SJSA1 (cell line): ENCODE results near the gene EPB41L2. TPM values are rescaled to one million over a fixed set of nuclear protein-coding genes. Genes with fewer than 3 reads are reported as not detected.
"Not testable (repeated sequence)": the region's sequence is repeated elsewhere in the genome, so short reads cannot be mapped to it uniquely, and the experiment has no call there.

Experiments
- DNase-seq, 2 experiments: peaks; one replicate each; pipeline ENCODE4 v3.0.0-alpha.2; 2015 to 2020; ENCODE audit warnings: low spot score in 2 of 2, low read depth in 1 of 2
- H3K27ac ChIP-seq: fragments of 250-450 bp; sonication (Bioruptor Pico); 2 replicates; pipeline ENCODE4 v1.5.1; 2020; ENCODE audit warnings: mild to moderate bottlenecking, moderate library complexity
- H3K27me3 ChIP-seq: fragments of 250-450 bp; sonication (Bioruptor Pico); replicated peaks from 2 replicates; pipeline ENCODE4 v1.5.1; 2020; ENCODE audit warnings: mild to moderate bottlenecking, moderate library complexity
- H3K36me3 ChIP-seq: fragments of 250-450 bp; sonication (Bioruptor Pico); 2 replicates; pipeline ENCODE4 v1.5.1; 2020; ENCODE audit warnings: mild to moderate bottlenecking
- H3K4me1 ChIP-seq: fragments of 250-450 bp; sonication (Bioruptor Pico); replicated peaks from 2 replicates; pipeline ENCODE4 v1.6.1; 2021; ENCODE audit warnings: mild to moderate bottlenecking
- H3K4me3 ChIP-seq: fragments of 250-450 bp; sonication (Bioruptor Pico); 2 replicates; pipeline ENCODE4 v1.5.1; 2020; ENCODE audit warnings: mild to moderate bottlenecking
- H3K9me3 ChIP-seq: fragments of 250-450 bp; sonication (Bioruptor Pico); replicated peaks from 2 replicates; pipeline ENCODE4 v1.5.1; 2020; ENCODE audit warnings: mild to moderate bottlenecking
- total RNA-seq: library from RNA; depleted of rRNA; stranded (reverse); fragments of >200 nt; shearing (Covaris generic); gene quantifications from 2 replicates; pipeline ENCODE4 v1.2.3, GENCODE V29; 2014; rRNA removed

EPB41L2 gene
- 73.6 and 76.9 TPM in 2 replicates for total RNA-seq

DNA sequence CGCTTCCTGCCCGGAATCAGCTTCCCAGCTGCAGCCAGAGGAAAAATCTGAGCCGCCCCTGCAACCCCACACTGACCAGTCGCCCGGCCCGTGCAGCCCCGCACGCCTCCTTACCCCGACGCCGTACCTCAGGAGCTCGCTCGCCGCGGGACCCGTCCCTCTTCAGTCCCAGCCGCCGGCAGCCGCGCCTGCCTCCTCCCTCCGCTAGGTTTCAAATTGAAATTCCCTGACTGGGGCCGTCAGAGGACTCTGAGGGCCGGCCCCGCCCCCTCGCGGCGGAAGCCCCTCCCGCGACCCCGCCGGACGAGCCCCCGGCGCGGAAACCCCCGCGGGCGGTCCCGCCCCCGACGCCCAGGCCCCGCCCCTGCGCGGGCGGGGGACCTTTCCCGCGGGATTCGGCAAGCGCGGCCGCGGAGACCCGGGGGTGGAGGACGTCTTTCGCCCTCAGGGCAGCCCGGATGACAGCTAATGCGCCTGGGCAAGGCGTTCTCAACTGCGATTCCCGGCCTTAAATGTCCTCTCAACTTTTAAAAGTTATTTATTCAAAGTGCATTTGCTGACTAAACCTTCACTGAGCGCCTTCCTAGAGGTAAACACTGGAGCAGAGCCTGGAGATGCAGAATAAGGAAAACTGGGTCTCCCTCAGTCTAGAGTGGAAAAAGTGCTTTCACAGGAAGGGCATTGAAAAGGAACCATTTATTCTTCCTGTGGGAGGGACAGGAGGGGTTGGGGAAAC is at the start of gene EPB41L2:
Gene EPB41L2, minus strand, starts transcription at position 218 of the 736 bp plus-strand sequence. CDS start 106,760 bp downstream, outside the sequence.
- peak; percentile 93 to 94 for DNase-seq
- Histone ChIP-seq H3K9me3 (no peaks in the 10 kb centered on the region), H3K27ac (peak within 1 kb of the TSS; percentile 87), H3K27me3 (no peaks in the 10 kb centered on the region), H3K4me3 (peak within 1 kb of the TSS; percentile 88), H3K36me3 (peaks cover 8% of the 10 kb centered on the region), H3K4me1 (peaks cover 69% of the 10 kb centered on the region)

DNA sequence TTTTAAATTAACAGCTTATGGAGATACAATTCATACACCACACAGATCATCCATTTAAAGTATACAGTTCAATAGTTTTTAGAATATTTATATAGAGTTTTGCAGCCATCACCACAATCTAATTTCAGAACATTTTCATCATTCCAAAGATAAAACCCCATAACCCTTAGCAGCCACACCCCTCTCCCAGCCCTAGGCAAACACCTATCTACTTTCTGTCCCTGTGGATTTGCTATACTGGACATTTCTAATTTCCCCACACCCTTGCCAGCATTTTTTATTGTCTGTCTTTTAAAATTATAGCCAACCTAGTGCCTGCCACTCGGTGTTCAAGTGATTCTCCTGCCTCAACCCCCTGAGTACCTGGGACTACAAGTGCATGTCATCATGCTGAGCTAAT is 49.2 kb upstream of the EPB41L2 start:
- Histone ChIP-seq H3K4me1 (peaks cover 10% of the 10 kb centered on the region), H3K27me3 (no peaks in the 10 kb centered on the region), H3K27ac (no peak overlapping the region), H3K4me3 (no peak overlapping the region), H3K9me3 (no peaks in the 10 kb centered on the region), H3K36me3 (no peaks in the 10 kb centered on the region)
- no peak for DNase-seq

DNA sequence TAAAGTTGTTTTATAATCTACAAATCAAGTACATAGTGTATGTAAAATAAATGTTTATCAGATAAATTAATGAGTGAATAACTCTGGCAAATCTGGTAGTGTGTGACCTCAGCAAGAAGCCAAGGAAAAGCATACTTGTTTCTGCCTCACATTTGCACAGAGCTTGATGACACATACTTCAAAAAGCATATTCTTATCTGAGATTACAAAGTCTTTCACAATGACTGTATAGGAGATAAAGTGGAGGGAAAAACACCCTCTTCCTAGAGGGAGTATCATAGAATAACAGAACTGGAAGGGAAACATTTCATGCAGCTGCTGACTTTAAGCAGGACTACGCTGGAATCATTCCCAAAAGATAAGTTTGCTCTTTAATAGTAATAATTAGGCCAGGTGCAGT is 44.1 kb upstream of the EPB41L2 start:
- H3K36me3 ChIP-seq, result no peaks in the 10 kb centered on the region
- no peak overlapping the region for H3K27ac ChIP-seq

DNA sequence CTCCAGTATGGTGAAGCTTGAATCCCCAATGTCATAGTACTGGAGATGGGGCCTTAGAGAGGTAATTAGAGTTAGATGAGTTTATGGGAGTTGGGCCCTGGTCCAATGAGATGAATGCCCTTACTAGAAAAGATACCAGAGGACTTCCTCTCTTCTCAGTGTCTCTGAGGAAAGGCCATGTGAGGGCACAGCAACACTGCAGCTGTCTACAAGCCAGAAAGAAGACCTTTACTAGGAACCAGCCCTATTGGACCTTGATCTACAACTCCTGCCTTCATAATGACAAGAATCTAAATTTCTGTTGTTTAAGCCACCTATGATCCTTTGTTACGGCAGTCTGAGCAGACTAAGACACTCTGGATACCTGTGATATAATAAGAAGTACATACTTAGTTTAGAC is 40.9 kb upstream of the EPB41L2 start:
- H3K27ac ChIP-seq, result no peak overlapping the region
- no peaks in the 10 kb centered on the region for H3K9me3 ChIP-seq
- H3K4me1 ChIP-seq, result peaks cover 39% of the 10 kb centered on the region
- no peak overlapping the region for H3K4me3 ChIP-seq
- H3K36me3 ChIP-seq, result no peaks in the 10 kb centered on the region
- H3K27me3 ChIP-seq, result no peaks in the 10 kb centered on the region
- DNase-seq, result no peak

More for the DNA sequence above, 44.1 kb upstream of the EPB41L2 start:
- peaks cover 26% of the 10 kb centered on the region for H3K4me1 ChIP-seq
- no peak overlapping the region for H3K4me3 ChIP-seq
- H3K9me3 ChIP-seq, result no peaks in the 10 kb centered on the region
- peak in 1 of 2 experiments; percentile 30 for DNase-seq
- H3K27me3 ChIP-seq, result no peaks in the 10 kb centered on the region

DNA sequence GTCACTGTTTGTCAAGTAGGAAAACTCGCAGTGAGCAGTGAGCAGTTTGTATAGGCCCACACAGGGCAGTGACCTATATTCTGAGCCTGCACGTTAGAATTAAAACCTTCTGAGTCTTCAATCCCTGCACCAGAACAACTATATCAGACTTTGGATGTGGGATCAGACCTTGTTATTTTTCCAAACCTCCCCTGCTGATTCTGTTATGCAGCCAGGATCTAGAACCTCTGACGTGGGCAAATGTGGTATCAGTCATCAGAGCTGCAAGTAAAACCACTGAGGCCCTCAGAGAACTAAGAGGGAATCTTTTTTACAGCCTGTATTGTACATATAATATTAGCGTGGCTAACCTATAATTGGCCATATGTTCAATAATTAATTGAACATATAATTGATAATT is 40.3 kb upstream of the EPB41L2 start:
- Histone ChIP-seq H3K27me3 (no peaks in the 10 kb centered on the region), H3K4me1 (peaks cover 39% of the 10 kb centered on the region), H3K9me3 (no peaks in the 10 kb centered on the region), H3K27ac (no peak overlapping the region), H3K36me3 (no peaks in the 10 kb centered on the region), H3K4me3 (no peak overlapping the region)
- DNase-seq, result no peak

DNA sequence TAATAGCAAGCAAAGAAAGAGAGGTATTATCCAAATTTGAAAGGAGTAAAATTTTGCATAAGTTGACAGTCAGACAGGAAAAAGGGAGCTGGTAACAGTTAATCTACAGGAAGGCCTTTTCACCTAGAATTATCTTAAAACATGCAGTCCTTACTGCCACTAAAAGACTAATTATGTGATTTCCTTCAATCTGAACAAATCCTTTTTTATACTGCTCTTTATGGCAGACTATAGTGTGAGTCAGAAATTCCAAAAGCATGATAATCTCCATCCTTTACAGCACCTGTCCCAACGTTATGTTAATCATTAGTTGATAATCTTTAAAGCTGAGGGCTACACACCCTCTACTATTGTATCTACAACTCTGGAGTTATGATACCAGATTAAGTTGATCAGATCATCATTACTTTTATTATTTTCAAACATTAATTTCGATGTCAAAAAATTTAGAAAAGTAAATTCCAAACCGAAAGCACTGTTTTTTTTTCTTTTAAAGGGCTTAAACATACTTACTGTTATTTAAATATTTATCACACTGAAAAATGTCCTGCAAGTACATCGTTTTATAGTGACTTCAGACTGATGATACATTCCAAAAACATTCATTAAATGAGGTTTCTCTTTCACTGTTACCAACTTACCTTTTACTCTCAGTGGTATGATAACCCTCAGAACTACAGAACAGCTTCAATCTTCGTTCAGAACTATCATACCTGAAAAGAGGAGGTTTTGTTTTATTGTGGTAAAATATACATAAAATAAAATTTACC is 39.1 kb upstream of the EPB41L2 start:
- peak overlapping the region; percentile 1; the same call in 1 of the 2 replicates for H3K27ac ChIP-seq
- H3K9me3 ChIP-seq, result no peaks in the 10 kb centered on the region
- no peaks in the 10 kb centered on the region for H3K36me3 ChIP-seq
- no peak overlapping the region for H3K4me3 ChIP-seq
- H3K4me1 ChIP-seq, result peaks cover 27% of the 10 kb centered on the region
- H3K27me3 ChIP-seq, result no peaks in the 10 kb centered on the region
- peak in 1 of 2 experiments; percentile 39 for DNase-seq

DNA sequence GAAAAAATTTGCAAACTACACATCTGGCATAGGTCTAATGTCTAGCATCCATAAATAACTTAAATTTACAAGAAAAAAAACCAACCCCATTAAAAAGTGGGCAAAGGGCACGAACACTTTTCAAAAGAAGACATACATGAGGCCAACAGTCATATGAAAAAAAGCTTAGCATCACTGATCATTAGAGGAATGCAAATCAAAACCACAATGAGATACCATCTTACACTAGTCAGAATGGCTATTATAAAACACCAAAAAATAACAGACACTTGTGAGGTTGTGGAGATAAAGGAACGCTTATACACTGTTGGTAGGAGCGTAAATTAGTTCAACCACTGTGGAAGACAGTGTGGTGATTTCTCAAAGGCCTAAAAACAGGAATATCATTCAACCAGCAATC is 33.7 kb upstream of the EPB41L2 start:
- Histone ChIP-seq H3K4me3 (no peak overlapping the region), H3K4me1 (peaks cover 9% of the 10 kb centered on the region), H3K27me3 (no peaks in the 10 kb centered on the region), H3K9me3 (peaks cover 3% of the 10 kb centered on the region), H3K27ac (no peak overlapping the region), H3K36me3 (no peaks in the 10 kb centered on the region)
- no peak for DNase-seq

DNA sequence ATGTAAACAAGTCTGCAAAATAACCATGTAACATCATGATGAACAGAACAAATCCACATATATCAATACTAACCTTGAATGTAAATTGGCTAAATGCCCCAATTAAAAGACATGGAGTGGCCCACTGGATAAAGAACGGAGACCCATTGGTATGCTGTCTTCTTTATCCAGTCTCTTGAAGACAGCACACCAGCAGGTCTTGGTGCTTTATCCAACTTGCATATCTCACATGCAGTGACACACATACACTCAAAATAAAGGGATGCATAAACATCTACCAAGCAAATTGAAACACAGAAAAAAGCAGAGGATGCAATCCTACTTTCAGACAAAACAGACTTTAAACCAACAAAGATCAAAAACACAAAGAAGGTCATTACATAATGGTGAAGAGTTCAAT is 30.3 kb upstream of the EPB41L2 start:
- Histone ChIP-seq H3K36me3 (no peaks in the 10 kb centered on the region), H3K27ac (no peak overlapping the region), H3K4me3 (no peak overlapping the region), H3K4me1 (no peaks in the 10 kb centered on the region), H3K27me3 (no peaks in the 10 kb centered on the region), H3K9me3 (peaks cover 3% of the 10 kb centered on the region)
- DNase-seq, result no peak

DNA sequence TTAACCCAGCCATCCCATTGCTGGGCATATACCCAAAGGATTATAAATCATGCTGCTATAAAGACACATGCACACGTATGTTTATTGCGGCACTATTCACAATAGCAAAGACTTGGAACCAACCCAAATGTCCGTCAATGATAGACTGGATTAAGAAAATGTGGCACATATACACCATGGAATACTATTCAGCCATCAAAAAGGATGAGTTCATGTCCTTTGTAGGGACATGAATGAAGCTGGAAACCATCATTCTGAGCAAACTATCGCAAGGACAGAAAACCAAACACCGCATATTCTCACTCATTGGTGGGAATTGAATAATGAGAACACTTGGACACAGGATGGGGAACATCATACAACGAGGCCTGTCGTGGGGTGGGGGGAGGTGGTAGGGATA is 28.9 kb upstream of the EPB41L2 start:
- not testable (repeated sequence) for H3K9me3 ChIP-seq, H3K27me3 ChIP-seq, H3K4me3 ChIP-seq, H3K27ac ChIP-seq, DNase-seq, H3K36me3 ChIP-seq, H3K4me1 ChIP-seq

DNA sequence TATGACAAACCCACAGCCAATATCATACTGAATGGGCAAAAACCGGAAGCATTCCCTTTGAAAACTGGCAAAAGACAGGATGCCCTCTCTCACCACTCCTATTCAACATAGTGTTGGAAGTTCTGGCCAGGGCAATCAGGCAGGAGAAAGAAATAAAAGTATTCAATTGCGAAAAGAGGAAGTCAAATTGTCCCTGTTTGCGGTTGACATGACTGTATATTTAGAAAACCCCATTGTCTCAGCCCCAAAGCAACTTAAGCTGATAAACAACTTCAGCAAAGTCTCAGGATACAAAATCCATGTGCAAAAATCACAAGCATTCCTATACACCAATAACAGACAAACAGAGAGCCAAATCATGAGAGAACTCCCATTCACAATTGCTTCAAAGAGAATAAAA is 27.3 kb upstream of the EPB41L2 start:
- DNase-seq, H3K4me1 ChIP-seq, H3K4me3 ChIP-seq, H3K36me3 ChIP-seq, H3K27ac ChIP-seq, H3K27me3 ChIP-seq, H3K9me3 ChIP-seq: not testable (repeated sequence)

DNA sequence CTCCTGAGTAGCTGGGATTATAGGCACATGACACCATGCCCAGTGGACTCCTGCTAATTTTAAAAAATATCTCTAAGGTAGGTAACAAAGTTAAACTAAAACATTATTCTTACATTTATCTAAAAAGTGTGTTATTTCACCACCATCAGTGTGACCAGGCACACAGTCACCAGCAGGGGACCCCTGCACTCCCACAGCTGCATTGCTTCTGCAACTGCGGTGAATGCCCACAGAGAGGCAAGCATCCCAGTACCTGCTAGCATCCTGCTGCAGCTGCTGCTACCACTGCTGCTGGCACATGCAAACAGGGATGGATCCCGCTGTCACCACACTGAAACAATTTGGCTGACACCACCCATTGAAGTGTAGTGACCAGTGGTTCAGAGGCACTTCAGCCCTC is 21.9 kb upstream of the EPB41L2 start:
- Histone ChIP-seq H3K4me1 (no peaks in the 10 kb centered on the region), H3K27me3 (no peaks in the 10 kb centered on the region), H3K36me3 (no peaks in the 10 kb centered on the region), H3K9me3 (no peaks in the 10 kb centered on the region), H3K4me3 (no peak overlapping the region), H3K27ac (no peak overlapping the region)
- no peak for DNase-seq

DNA sequence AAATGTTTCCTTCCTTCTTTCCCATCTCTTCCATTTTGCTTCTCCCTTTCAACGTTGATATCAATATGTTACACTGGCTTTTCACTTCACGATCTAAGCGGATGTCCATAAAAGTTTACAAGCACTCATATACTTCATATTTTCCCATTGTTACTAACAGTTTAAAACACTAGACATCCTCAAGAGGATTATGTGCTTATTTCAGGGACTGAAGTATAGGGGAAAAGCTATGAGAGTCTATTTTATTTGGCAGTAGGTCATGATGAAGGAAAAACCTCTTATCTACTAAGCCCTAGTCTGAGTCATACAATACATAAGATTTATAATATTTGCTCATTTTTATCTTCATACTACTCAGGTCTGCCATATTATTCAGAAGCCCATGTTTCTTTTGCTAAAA is 20.6 kb upstream of the EPB41L2 start:
- no peak overlapping the region for H3K27ac ChIP-seq
- H3K4me3 ChIP-seq, result no peak overlapping the region
- H3K27me3 ChIP-seq, result no peaks in the 10 kb centered on the region
- H3K36me3 ChIP-seq, result no peaks in the 10 kb centered on the region
- H3K9me3 ChIP-seq, result no peaks in the 10 kb centered on the region
- no peaks in the 10 kb centered on the region for H3K4me1 ChIP-seq
- DNase-seq, result no peak

DNA sequence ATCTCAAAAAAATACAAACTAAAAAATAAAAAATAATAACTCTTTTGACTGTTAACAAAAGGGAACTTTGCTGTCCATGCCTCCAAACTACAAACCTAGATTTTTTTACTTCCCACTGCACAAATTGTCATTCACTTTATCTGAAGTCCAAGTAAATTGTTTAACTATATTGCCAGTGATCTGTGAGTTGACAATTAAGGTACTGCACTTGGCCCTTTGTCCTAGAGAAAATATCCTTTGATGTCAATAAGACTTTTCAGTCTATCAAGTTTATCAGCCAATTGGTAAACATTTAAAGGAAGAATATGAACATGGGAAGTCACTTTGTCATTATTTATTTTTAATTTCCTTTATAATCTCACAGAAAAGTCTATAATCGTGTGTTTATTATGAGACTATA is 19.3 kb upstream of the EPB41L2 start:
- Histone ChIP-seq H3K9me3 (no peaks in the 10 kb centered on the region), H3K27me3 (no peaks in the 10 kb centered on the region), H3K4me1 (no peaks in the 10 kb centered on the region)

DNA sequence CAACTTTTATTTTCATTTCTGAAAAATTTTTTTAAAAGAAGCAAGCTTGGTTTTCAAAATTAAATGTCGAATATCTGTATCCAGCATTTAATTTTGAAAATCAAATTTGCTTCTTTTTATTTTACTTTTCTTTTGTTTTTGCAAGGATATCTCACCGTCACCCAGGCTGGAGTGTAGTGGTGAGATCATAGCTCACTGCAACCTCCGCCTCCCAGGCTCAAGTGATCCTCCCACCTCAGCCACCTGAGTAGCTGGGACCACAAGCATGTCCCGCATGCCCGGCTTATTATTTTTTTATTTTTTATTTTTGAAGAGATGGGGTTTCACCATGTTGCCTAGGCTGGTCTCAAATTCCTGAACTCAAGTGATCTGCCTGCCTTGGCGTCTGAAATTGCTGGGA is 17.0 kb upstream of the EPB41L2 start:
- no peaks in the 10 kb centered on the region for H3K27me3 ChIP-seq
- no peaks in the 10 kb centered on the region for H3K36me3 ChIP-seq
- no peak for DNase-seq
- no peak overlapping the region for H3K4me3 ChIP-seq
- no peaks in the 10 kb centered on the region for H3K9me3 ChIP-seq
- H3K4me1 ChIP-seq, result no peaks in the 10 kb centered on the region
- H3K27ac ChIP-seq, result no peak overlapping the region

More for the DNA sequence above, 19.3 kb upstream of the EPB41L2 start:
- H3K27ac ChIP-seq, result no peak overlapping the region
- no peak overlapping the region for H3K4me3 ChIP-seq
- no peak for DNase-seq
- no peaks in the 10 kb centered on the region for H3K36me3 ChIP-seq
